Activated B cell treated with CpG ODN at 0.5 μM for 24 hours (primary cell): Measurements from ENCODE around the gene KCNA2. TPM values are rescaled to one million over a fixed set of nuclear protein-coding genes. Genes with fewer than 3 reads are reported as not detected.

Experiments used
- ATAC-seq: fragments of 200-7000 bp; cut with Tn5 transposase; one replicate; pipeline ENCODE4 v1.10.0; 2021; ENCODE audit warnings: low read depth, mild to moderate bottlenecking, moderate library complexity
- CTCF ChIA-PET: fragments of 350-600 bp; sonication (Branson Sonifier 250); formaldehyde crosslinking; loops from one replicate; lab custom pipeline; 2021; ENCODE audit warnings: antibody characterized with exemption; lab: Charles Lee
- POLR2A ChIA-PET: fragments of 350-600 bp; sonication (Branson Sonifier 250); formaldehyde crosslinking; loops from one replicate; lab custom pipeline; 2021; ENCODE audit warnings: antibody characterized with exemption; lab: Charles Lee
- DNase-seq: peaks from one replicate; pipeline ENCODE4 v3.0.0; 2022
- H3K27ac Mint-ChIP-seq: one replicate; pipeline ENCODE4 v1.8.0; 2020; ENCODE audit warnings: mixed read lengths
- H3K27me3 Mint-ChIP-seq: one replicate; pipeline ENCODE4 v1.8.0; 2021; ENCODE audit warnings: mixed read lengths
- H3K36me3 Mint-ChIP-seq: one replicate; pipeline ENCODE4 v1.8.0; 2021; ENCODE audit warnings: low read depth, mixed read lengths
- H3K4me1 Mint-ChIP-seq: one replicate; pipeline ENCODE4 v1.8.0; 2021; ENCODE audit warnings: mixed read lengths
- H3K4me3 Mint-ChIP-seq: one replicate; pipeline ENCODE4 v1.8.0; 2020; ENCODE audit warnings: mild to moderate bottlenecking, mixed read lengths
- H3K9me3 Mint-ChIP-seq: one replicate; pipeline ENCODE4 v1.8.0; 2020; ENCODE audit warnings: mixed read lengths
- intact Hi-C: fragments of 100-400 bp; cut with micrococcal nuclease; formaldehyde crosslinking; loops from one replicate; pipeline ENCODE4 v1.15.1; 2024
- total RNA-seq: library from RNA; stranded (reverse); gene quantifications from 2 replicates; pipeline ENCODE4 v1.2.3, GENCODE V29; 2022
- TF ChIP-seq, protein P1 (sequence below): fragments of 200-600 bp; IDR thresholded peaks from one replicate; pipeline ENCODE4 v1.8.0; 2022; ENCODE audit warnings: antibody characterized with exemption, mild to moderate bottlenecking

KCNA2 gene
- total RNA-seq, 1 donor from 2014 or later: 0.13 TPM

DNA sequence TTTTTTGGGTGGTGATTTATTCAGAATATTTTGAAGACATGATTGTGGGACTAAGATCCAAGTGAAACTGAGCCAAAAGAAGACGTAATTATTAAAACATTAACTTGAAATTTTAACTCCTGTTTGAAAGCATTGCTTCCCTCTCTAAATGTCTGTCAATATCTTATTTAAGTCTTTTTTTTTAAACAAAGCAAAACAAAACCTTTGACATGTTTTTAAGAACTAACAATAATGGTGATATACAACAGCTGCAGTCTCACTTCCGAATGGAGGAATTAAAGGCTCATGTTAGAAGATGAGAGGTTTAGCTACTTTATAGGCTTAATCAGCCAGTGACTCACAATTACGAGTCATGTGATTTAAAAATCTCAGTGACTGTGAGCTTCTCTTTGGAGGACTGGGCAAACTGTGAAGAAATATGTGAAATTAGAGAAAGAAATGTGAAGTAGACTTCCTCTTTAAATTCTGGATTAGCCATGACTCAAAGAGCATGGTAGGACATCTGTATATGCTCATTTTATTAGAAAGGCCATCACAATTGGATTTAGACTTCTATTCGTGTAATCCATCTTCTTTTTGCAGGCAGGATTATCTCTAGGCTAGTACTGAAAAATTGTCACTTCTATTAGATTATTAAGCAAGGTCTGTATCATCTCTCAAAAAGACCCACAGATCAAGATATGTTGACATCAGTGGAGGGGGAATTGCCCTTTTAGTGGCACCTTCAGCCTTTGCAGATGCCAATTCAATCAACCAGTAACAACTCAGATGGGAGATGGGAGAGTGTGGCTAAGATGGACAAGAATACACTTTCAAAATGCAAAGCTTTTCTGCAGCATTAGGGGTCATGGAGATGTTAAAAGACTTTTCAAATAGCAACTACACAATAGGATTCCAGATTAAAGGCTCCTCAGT lies 39.9 kb upstream of the KCNA2 start:
- Mint-ChIP-seq H3K9me3 (peaks cover 3% of the 10 kb centered on the region), H3K4me3 (no peak overlapping the region), H3K27me3 (no peaks in the 10 kb centered on the region), H3K27ac (no peak overlapping the region), H3K36me3 (no peaks in the 10 kb centered on the region), H3K4me1 (peaks cover 15% of the 10 kb centered on the region)
- TF ChIP-seq, protein P1, sequence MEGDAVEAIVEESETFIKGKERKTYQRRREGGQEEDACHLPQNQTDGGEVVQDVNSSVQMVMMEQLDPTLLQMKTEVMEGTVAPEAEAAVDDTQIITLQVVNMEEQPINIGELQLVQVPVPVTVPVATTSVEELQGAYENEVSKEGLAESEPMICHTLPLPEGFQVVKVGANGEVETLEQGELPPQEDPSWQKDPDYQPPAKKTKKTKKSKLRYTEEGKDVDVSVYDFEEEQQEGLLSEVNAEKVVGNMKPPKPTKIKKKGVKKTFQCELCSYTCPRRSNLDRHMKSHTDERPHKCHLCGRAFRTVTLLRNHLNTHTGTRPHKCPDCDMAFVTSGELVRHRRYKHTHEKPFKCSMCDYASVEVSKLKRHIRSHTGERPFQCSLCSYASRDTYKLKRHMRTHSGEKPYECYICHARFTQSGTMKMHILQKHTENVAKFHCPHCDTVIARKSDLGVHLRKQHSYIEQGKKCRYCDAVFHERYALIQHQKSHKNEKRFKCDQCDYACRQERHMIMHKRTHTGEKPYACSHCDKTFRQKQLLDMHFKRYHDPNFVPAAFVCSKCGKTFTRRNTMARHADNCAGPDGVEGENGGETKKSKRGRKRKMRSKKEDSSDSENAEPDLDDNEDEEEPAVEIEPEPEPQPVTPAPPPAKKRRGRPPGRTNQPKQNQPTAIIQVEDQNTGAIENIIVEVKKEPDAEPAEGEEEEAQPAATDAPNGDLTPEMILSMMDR: no peak
- intact Hi-C loops: loop anchor here (2.0 kb wide), 1 partner anchor 15 kb away; no protein-coding TSS in a partner anchor
- DNase-seq: no peak
- ATAC-seq: no peak
- POLR2A ChIA-PET: interaction anchor here (1.5 kb wide), 1 partner anchor 10 kb away, joined by 3 read pairs; no protein-coding TSS in a partner anchor
- CTCF ChIA-PET: interaction anchor here (1.1 to 2.3 kb wide), 2 partner anchors 119 to 135 kb away, joined by 3 to 10 read pairs; no protein-coding TSS in a partner anchor

DNA sequence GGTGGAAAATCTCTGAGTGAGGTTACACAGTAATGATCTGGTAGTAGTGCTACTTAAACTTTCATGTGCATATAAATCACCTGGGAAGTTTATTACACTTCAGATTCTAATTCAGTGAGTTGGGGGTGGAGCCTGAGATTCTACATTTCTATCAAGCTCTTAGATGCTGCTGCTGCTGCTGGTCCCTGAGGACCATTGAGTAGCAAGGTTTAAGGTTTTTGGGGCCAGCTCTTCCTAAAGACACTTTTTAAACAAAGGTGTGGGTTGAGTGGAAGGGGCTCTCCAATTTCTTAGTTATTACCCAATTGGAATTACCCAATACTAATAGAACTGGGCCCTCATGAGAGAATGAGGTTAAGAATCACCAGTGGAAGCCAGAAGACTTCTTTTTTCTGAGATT lies 39.1 kb upstream of the KCNA2 start:
- H3K9me3 Mint-ChIP-seq: peaks cover 3% of the 10 kb centered on the region
- H3K27ac Mint-ChIP-seq: no peak overlapping the region
- ChIA-PET CTCF (interaction anchor here (0.8 to 2.3 kb wide), 3 partner anchors 120 to 184 kb away, joined by 3 to 10 read pairs (median 3); no protein-coding TSS in a partner anchor), POLR2A (interaction anchor here (1.5 kb wide), 1 partner anchor 9 kb away, joined by 3 read pairs; no protein-coding TSS in a partner anchor)
- ATAC-seq: no peak
- intact Hi-C loops: loop anchor here (2.0 kb wide), 1 partner anchor 14 kb away; no protein-coding TSS in a partner anchor
- H3K4me1 Mint-ChIP-seq: peaks cover 15% of the 10 kb centered on the region
- no peaks in the 10 kb centered on the region for H3K27me3 Mint-ChIP-seq
- no peak overlapping the region for H3K4me3 Mint-ChIP-seq
- H3K36me3 Mint-ChIP-seq: no peaks in the 10 kb centered on the region
- DNase-seq: no peak
- TF ChIP-seq, protein P1: no peak

DNA sequence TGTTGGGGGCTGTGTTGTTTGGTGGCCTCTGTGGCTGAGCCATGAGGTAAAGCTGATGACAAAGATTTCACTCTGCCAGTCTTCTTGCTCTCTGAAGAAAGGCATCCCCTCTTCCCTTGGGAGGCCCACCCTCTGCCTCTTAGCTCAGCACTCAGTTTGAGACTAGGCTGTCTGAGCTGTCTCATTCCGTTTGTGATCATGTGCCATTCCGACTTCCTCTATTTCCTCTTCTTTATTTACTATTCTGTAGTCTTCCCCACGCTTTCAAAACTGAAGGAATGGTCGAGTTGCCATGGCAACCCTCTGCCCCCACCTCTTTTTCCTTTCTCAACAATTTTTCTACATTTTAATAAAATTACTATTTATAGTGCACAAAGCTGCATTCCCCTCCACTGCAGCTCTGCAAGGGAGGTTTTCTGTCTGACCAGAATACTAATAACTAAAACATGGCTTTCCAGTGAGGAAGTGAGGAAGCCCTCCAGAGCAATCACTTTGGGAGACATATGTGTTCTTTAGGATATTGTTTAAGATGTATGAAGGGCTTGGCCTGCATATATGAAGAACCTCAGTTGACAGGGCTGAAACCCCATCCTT lies 37.8 kb upstream of the KCNA2 start:
- no peaks in the 10 kb centered on the region for H3K27me3 Mint-ChIP-seq
- CTCF ChIA-PET: interaction anchor here (1.9 to 2.3 kb wide), 3 partner anchors 9 to 122 kb away, joined by 4 to 10 read pairs (median 5); no protein-coding TSS in a partner anchor
- no peak overlapping the region for H3K4me3 Mint-ChIP-seq
- peaks cover 15% of the 10 kb centered on the region for H3K4me1 Mint-ChIP-seq
- POLR2A ChIA-PET: interaction anchor here (0.8 kb wide), 1 partner anchor 30 kb away, joined by 3 read pairs; no protein-coding TSS in a partner anchor
- no peak overlapping the region for H3K27ac Mint-ChIP-seq
- no peak for DNase-seq
- peaks cover 3% of the 10 kb centered on the region for H3K9me3 Mint-ChIP-seq
- peak; percentile 67 for ATAC-seq
- intact Hi-C loops: loop anchor here (1.0 to 2.0 kb wide), 2 partner anchors 9 to 13 kb away; no protein-coding TSS in a partner anchor
- H3K36me3 Mint-ChIP-seq: no peaks in the 10 kb centered on the region
- TF ChIP-seq, protein P1: no peak

DNA sequence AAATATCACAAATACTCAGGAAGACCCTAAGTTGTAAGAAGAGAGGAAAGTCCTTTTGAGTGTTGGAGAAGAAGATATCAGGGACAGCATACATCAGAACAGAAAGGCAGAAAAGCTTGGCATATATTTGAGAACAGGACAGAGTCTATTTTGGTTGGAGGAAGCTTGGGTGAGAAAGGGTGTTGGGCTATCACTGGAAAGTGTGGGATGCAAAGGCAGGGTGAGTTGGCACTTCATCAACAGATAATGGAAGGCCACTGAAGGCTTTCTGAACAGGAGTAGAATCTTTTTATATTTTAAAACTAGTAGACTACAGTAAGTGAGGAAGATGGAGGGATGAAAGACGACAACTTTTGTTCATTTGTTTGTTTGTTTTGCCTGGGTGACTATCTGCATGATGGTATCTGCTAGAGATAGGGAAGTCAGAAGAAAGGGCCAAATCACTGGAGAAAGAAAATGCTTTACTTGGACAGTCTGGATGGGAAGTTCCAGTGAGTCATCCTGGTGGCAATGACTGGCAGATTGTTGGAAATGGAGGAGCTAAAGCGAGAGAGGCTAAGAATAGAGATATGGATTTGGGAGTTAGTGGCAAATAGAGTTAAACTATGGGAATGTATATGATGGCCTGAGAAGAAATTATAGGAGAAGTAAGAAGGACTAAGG lies 33.7 kb upstream of the KCNA2 start:
- Mint-ChIP-seq H3K4me3 (no peak overlapping the region), H3K36me3 (no peaks in the 10 kb centered on the region), H3K27ac (no peak overlapping the region), H3K27me3 (no peaks in the 10 kb centered on the region), H3K4me1 (peaks cover 42% of the 10 kb centered on the region), H3K9me3 (peaks cover 3% of the 10 kb centered on the region)
- TF ChIP-seq, protein P1: no peak
- CTCF ChIA-PET: interaction anchor here (2.0 kb wide), 1 partner anchor 126 kb away, joined by 7 read pairs; no protein-coding TSS in a partner anchor
- no peak for ATAC-seq
- intact Hi-C loops: no loop called here
- POLR2A ChIA-PET: no interaction called here
- no peak for DNase-seq
